Testis (tissue), 3 donors: Measurements from ENCODE around the gene CDK13. TPM values are rescaled to one million over a fixed set of nuclear protein-coding genes. Genes with fewer than 3 reads are reported as not detected.
A peak's percentile ranks its signal among the peaks of the same experiment; 100 is the strongest.

Experiments used
- DNase-seq: peaks from one replicate; pipeline ENCODE4 v3.0.0-alpha.2; 2019
- H3K27ac ChIP-seq, 2 donors: fragments of 200-600 bp; sonication (generic); one replicate each; pipeline ENCODE4 v1.5.1; 2019
- H3K27me3 ChIP-seq: fragments of 200-600 bp; sonication (generic); one replicate; pipeline ENCODE4 v1.5.1; 2019
- H3K36me3 ChIP-seq: fragments of 200-600 bp; sonication (generic); one replicate; pipeline ENCODE4 v1.5.1; 2017; ENCODE audit warnings: low read depth; ENCODE audit errors: missing control alignments
- H3K4me1 ChIP-seq: fragments of 200-600 bp; sonication (generic); one replicate; pipeline ENCODE4 v1.5.1; 2019
- H3K4me3 ChIP-seq, 2 donors: fragments of 200-600 bp; sonication (generic); one replicate each; pipeline ENCODE4 v1.5.1; 2017 to 2019
- H3K9me3 ChIP-seq: fragments of 200-600 bp; sonication (generic); one replicate; pipeline ENCODE4 v1.5.1; 2017
- POLR2A ChIP-seq: fragments of 450-650 bp; IDR thresholded peaks from one replicate; pipeline ENCODE4 v1.6.1; 2017; ENCODE audit warnings: antibody characterized with exemption, mild to moderate bottlenecking, moderate library complexity
- WGBS, 2 donors: methylation state at CpG; one replicate each; pipeline ENCODE4 v1.1.5; 2018; 5-methylcytosine and 5-hydroxymethylcytosine counted together
- intact Hi-C: fragments of 100-400 bp; cut with DNase I; formaldehyde crosslinking; loops from one replicate; pipeline ENCODE4 v1.15.1; 2023; ENCODE audit warnings: low total_unique reads
- polyA plus RNA-seq: library from polyadenylated mRNA; stranded (reverse); fragments of 350-450 nt; fragmentation: Illumina TruSeq; extraction: RNeasy Lipid Tissue Mini Kit (QIAGEN cat#74804); gene quantifications from one replicate; pipeline ENCODE4 v1.2.3, GENCODE V29; 2014; ENCODE audit warnings: low read depth, low replicate concordance; ENCODE audit not compliant: insufficient read depth
- total RNA-seq, 2 donors: library from RNA; depleted of rRNA; stranded (reverse); fragments of >200 nt; gene quantifications; one replicate each; pipeline ENCODE4 v1.2.3, GENCODE V29; 2016
- TF ChIP-seq, protein P1 (sequence below), 3 experiments: fragments of 450-650 bp in 2 of 3; fragments of 200-600 bp in 1 of 3; sonication (generic) in 1 of 3; IDR thresholded peaks; one replicate each; pipeline ENCODE4 v1.5.1; 2016 to 2019; ENCODE audit warnings: antibody characterized with exemption in 3 of 3, mild to moderate bottlenecking in 2 of 3, moderate library complexity in 1 of 3

The CDK13 gene
- total and polyA plus RNA-seq, 3 donors from 2014 or later: 55.1 to 140 (median 134) TPM

DNA sequence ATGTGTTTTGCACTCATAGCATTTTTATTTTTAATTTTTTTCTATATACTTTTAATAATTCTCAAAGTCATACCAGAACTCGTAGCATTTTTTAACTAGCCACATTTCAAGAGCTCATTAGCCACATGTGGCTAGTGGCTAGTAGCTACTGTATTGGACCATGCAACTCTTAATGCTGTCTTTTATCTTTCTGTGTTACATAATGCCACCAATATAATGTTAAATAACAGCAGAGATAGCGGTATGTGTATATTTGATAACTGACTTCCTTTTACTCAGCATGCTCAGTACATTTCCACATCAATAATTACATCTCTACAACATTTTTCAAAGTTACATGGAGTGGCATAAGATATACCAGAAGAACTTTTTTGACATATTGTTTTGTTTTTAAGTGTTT is 91.4 kb downstream of the CDK13 start:
- Histone ChIP-seq H3K4me1 (no peaks in the 10 kb centered on the region), H3K9me3 (no peaks in the 10 kb centered on the region), H3K4me3 (no peak overlapping the region), H3K27ac (no peak overlapping the region), H3K36me3 (no peaks in the 10 kb centered on the region), H3K27me3 (no peaks in the 10 kb centered on the region)
- intact Hi-C loops: no loop called here
- 93 to 97% methylated on average over 2 of the region's 2 CpGs for WGBS, 2 donors
- TF ChIP-seq, protein P1, sequence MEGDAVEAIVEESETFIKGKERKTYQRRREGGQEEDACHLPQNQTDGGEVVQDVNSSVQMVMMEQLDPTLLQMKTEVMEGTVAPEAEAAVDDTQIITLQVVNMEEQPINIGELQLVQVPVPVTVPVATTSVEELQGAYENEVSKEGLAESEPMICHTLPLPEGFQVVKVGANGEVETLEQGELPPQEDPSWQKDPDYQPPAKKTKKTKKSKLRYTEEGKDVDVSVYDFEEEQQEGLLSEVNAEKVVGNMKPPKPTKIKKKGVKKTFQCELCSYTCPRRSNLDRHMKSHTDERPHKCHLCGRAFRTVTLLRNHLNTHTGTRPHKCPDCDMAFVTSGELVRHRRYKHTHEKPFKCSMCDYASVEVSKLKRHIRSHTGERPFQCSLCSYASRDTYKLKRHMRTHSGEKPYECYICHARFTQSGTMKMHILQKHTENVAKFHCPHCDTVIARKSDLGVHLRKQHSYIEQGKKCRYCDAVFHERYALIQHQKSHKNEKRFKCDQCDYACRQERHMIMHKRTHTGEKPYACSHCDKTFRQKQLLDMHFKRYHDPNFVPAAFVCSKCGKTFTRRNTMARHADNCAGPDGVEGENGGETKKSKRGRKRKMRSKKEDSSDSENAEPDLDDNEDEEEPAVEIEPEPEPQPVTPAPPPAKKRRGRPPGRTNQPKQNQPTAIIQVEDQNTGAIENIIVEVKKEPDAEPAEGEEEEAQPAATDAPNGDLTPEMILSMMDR (IDR thresholded peaks at IDR 0.05): no peak
- no peak for TF ChIP-seq POLR2A
- DNase-seq: no peak

DNA sequence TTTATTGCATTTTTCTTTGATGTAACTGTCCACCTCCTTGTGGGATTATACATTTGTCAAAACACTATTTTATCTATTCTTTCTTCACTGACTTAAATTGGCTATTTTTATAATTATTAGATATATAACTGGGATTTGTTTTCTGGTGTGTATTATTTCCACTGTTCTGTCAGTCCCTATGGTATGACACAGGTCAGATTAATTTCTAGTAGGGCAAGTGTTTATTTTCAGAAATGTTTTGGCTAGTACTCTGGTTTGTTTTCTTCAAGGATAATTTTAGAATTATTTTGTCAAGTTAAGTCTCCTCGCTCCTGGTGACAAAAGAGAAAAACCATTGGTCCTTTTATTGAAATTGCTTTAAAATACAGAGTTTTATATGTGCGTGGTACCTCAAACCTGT is 93.1 kb downstream of the CDK13 start:
- TF ChIP-seq, protein P1 (IDR thresholded peaks at IDR 0.05): no peak
- TF ChIP-seq POLR2A: no peak
- no peak for DNase-seq
- Histone ChIP-seq H3K27ac (no peak overlapping the region), H3K36me3 (no peaks in the 10 kb centered on the region), H3K4me1 (no peaks in the 10 kb centered on the region), H3K9me3 (no peaks in the 10 kb centered on the region), H3K27me3 (no peaks in the 10 kb centered on the region), H3K4me3 (no peak overlapping the region)
- WGBS, 2 donors: 86 to 89% methylated on average over 2 of the region's 2 CpGs
- intact Hi-C loops: no loop called here

DNA sequence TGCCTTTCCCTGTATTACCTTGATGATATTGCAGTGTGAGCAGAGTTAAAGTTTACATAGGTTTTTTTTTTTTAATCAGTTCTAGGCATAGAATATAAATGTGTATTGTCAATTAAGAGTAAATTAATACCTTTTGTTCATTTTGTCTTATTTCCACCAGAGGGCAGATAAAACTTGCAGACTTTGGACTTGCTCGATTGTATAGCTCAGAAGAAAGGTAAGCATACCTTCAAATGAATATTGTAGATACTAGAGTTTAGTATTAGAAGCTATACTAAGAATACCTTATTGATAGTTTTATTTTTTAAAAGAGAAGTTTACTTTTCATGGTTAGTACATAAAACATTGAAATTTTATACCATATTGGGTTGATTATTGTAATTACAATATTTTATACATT is 97.6 kb downstream of the CDK13 start:
- intact Hi-C loops: no loop called here
- TF ChIP-seq, protein P1 (IDR thresholded peaks at IDR 0.05): no peak
- no peak for TF ChIP-seq POLR2A
- 82 to 83% methylated on average over 1 of the region's 1 CpG for whole genome bisulfite sequencing, 2 donors
- Histone ChIP-seq H3K36me3 (no peaks in the 10 kb centered on the region), H3K27me3 (no peaks in the 10 kb centered on the region), H3K27ac (no peak overlapping the region), H3K4me1 (no peaks in the 10 kb centered on the region), H3K4me3 (no peak overlapping the region), H3K9me3 (no peaks in the 10 kb centered on the region)
- no peak for DNase-seq

DNA sequence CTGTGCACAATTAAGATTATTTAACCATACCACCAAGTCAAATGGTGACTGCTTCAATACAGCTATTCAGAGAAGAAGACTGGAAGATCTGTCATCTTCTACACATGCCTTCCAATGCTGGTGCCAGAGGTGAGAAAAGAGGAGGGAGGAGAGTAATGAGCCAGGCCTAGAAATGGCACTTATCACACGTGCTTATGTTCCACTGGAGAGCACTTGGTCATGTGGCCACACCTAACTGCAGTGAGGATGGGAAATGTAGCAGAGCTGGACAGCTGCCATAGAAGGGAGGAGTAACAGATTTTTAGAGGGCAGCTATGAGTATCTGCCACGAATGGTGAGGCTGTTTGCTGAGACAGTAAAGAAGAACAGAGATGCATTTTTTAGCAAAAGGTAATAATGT is 107.2 kb downstream of the CDK13 start:
- DNase-seq: peak; percentile 30
- TF ChIP-seq, protein P1 (IDR thresholded peaks at IDR 0.05): no peak
- no peak for TF ChIP-seq POLR2A
- Histone ChIP-seq H3K4me3 (no peak overlapping the region), H3K27me3 (no peaks in the 10 kb centered on the region), H3K36me3 (no peaks in the 10 kb centered on the region), H3K9me3 (no peaks in the 10 kb centered on the region), H3K27ac (no peak overlapping the region), H3K4me1 (peaks cover 9% of the 10 kb centered on the region)
- intact Hi-C loops: loop anchor here (10.0 kb wide), 1 partner anchor 162 kb away; no protein-coding TSS in a partner anchor
- 22 to 45% methylated on average over 2 of the region's 2 CpGs for WGBS, 2 donors

DNA sequence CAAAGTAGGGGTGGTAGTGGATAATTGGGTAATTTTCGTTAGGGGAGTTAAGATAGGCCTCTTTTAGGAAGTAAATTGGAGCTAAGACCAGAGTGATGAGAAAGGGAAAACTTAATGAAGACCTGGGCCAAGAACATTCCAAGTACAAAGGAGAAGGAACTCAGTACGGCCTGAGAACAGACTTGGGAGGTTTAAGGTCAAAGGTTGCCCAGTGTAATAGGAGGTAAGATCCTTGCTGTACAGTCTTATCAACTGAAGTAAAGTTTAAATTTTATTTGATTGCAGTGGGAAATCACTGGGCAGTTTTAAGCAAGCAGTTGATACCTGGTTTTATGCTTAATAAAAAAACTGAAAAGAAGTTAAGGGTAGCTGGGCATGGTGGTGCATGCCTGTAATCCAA is 108.0 kb downstream of the CDK13 start:
- no peaks in the 10 kb centered on the region for H3K9me3 ChIP-seq
- intact Hi-C loops: loop anchor here (10.0 kb wide), 1 partner anchor 163 kb away; no protein-coding TSS in a partner anchor
- peaks cover 9% of the 10 kb centered on the region for H3K4me1 ChIP-seq
- WGBS, 2 donors: 35 to 46% methylated on average over 2 of the region's 2 CpGs
- no peaks in the 10 kb centered on the region for H3K27me3 ChIP-seq
- H3K4me3 ChIP-seq: no peak overlapping the region
- no peak overlapping the region for H3K27ac ChIP-seq
- TF ChIP-seq POLR2A: no peak
- TF ChIP-seq, protein P1 (IDR thresholded peaks at IDR 0.05): no peak
- H3K36me3 ChIP-seq: no peaks in the 10 kb centered on the region
- no peak for DNase-seq
